GM19023 (cell line): ENCODE measurements around the gene CBY1.

Experiments
- ATAC-seq: cut with Tn5 transposase; IDR thresholded peaks from one replicate; pipeline ENCODE4 v1.9.1; 2021; ENCODE audit warnings: mild to moderate bottlenecking, moderate library complexity; ENCODE audit not compliant: unreplicated experiment

The CBY1 gene

GRCh38 chr22:38719196-38719595 lies 62.8 kb downstream of the CBY1 start:
- ATAC-seq, result no peak

- no peak for ATAC-seq
Observed at GRCh38 chr22:38720350-38720749, 63.9 kb downstream of the CBY1 start.

GRCh38 chr22:38721551-38721950 lies 65.1 kb downstream of the CBY1 start:
- ATAC-seq, result no peak
